BLaER1 (cell line): ENCODE data around the gene FOXK2.

ENCODE experiments used
- H3K27ac ChIP-seq: shearing (Covaris generic); formaldehyde crosslinking; 2 replicates; pipeline ENCODE4 v1.8.1; 2022
- H3K27me3 ChIP-seq: shearing (Covaris generic); formaldehyde crosslinking; 2 replicates; pipeline ENCODE4 v1.8.1; 2022
- H3K36me3 ChIP-seq: shearing (Covaris generic); formaldehyde crosslinking; 2 replicates; pipeline ENCODE4 v1.8.1; 2022
- H3K4me1 ChIP-seq: shearing (Covaris generic); formaldehyde crosslinking; 2 replicates; pipeline ENCODE4 v1.8.1; 2022
- H3K4me2 ChIP-seq: shearing (Covaris generic); formaldehyde crosslinking; 2 replicates; pipeline ENCODE4 v1.8.1; 2022
- H3K4me3 ChIP-seq: shearing (Covaris generic); formaldehyde crosslinking; 2 replicates; pipeline ENCODE4 v1.8.1; 2022
- H3K9ac ChIP-seq: shearing (Covaris generic); formaldehyde crosslinking; 2 replicates; pipeline ENCODE4 v1.8.1; 2022
- H3K9me3 ChIP-seq: shearing (Covaris generic); formaldehyde crosslinking; 2 replicates; pipeline ENCODE4 v1.8.1; 2022
- H4K20me1 ChIP-seq: shearing (Covaris generic); formaldehyde crosslinking; 2 replicates; pipeline ENCODE4 v1.8.1; 2022
- Cebpa-rat ChIP-seq: shearing (Covaris generic); IDR thresholded peaks from 2 replicates; pipeline ENCODE4 v1.8.1; 2022

FOXK2 gene

GRCh38 chr17:82613283-82614094 is 94.0 kb downstream of the FOXK2 start:
- Histone ChIP-seq H3K27me3 (no peaks in the 10 kb centered on the region), H3K4me1 (peaks cover 20% of the 10 kb centered on the region), H3K4me2 (no peak overlapping the region), H3K9ac (no peak overlapping the region), H3K27ac (no peak overlapping the region), H3K4me3 (no peak overlapping the region), H3K36me3 (peaks cover 86% of the 10 kb centered on the region), H4K20me1 (peaks cover 35% of the 10 kb centered on the region), H3K9me3 (no peaks in the 10 kb centered on the region)
- no peak for TF ChIP-seq Cebpa-rat

GRCh38 chr17:82614095-82614631 is 94.6 kb downstream of the FOXK2 start:
- H3K4me1 ChIP-seq, result peaks cover 20% of the 10 kb centered on the region
- no peak overlapping the region for H3K4me3 ChIP-seq
- TF ChIP-seq Cebpa-rat, result no peak
- H3K4me2 ChIP-seq, result no peak overlapping the region
- H3K9ac ChIP-seq, result no peak overlapping the region
- H4K20me1 ChIP-seq, result peaks cover 38% of the 10 kb centered on the region
- no peaks in the 10 kb centered on the region for H3K9me3 ChIP-seq
- H3K27me3 ChIP-seq, result no peaks in the 10 kb centered on the region
- H3K36me3 ChIP-seq, result peaks cover 86% of the 10 kb centered on the region
- no peak overlapping the region for H3K27ac ChIP-seq

GRCh38 chr17:82615084-82616020 is 95.8 kb downstream of the FOXK2 start:
- Histone ChIP-seq H3K4me1 (peaks cover 20% of the 10 kb centered on the region), H4K20me1 (peaks cover 50% of the 10 kb centered on the region), H3K27me3 (no peaks in the 10 kb centered on the region), H3K9ac (no peak overlapping the region), H3K36me3 (peaks cover 86% of the 10 kb centered on the region), H3K9me3 (no peaks in the 10 kb centered on the region), H3K27ac (no peak overlapping the region), H3K4me2 (no peak overlapping the region), H3K4me3 (no peak overlapping the region)
- TF ChIP-seq Cebpa-rat, result no peak

- peaks cover 53% of the 10 kb centered on the region for H4K20me1 ChIP-seq
- no peaks in the 10 kb centered on the region for H3K27me3 ChIP-seq
- peaks cover 87% of the 10 kb centered on the region for H3K36me3 ChIP-seq
- peaks cover 15% of the 10 kb centered on the region for H3K4me1 ChIP-seq
- no peaks in the 10 kb centered on the region for H3K9me3 ChIP-seq
- H3K4me3 ChIP-seq, result no peak overlapping the region
- TF ChIP-seq Cebpa-rat, result no peak
- no peak overlapping the region for H3K4me2 ChIP-seq
- H3K27ac ChIP-seq, result no peak overlapping the region
- H3K9ac ChIP-seq, result no peak overlapping the region
Measured at GRCh38 chr17:82616021-82616711, 96.6 kb downstream of the FOXK2 start.

- Histone ChIP-seq H3K4me2 (no peak overlapping the region), H3K36me3 (peaks cover 90% of the 10 kb centered on the region), H3K9ac (0 out of 2 replicates have a peak overlapping the region, but pooled peaks have one; percentile 12), H3K4me3 (no peak overlapping the region), H4K20me1 (peaks cover 61% of the 10 kb centered on the region), H3K4me1 (peaks cover 16% of the 10 kb centered on the region), H3K27me3 (no peaks in the 10 kb centered on the region), H3K9me3 (no peaks in the 10 kb centered on the region), H3K27ac (no peak overlapping the region)
- TF ChIP-seq Cebpa-rat, result no peak
Measured at GRCh38 chr17:82619211-82619610, 99.7 kb downstream of the FOXK2 start.

- no peak for TF ChIP-seq Cebpa-rat
- Histone ChIP-seq H4K20me1 (peaks cover 64% of the 10 kb centered on the region), H3K36me3 (peaks cover 90% of the 10 kb centered on the region), H3K4me1 (peaks cover 21% of the 10 kb centered on the region), H3K9ac (0 out of 2 replicates have a peak overlapping the region, but pooled peaks have one; percentile 12), H3K4me2 (no peak overlapping the region), H3K27me3 (no peaks in the 10 kb centered on the region), H3K9me3 (no peaks in the 10 kb centered on the region), H3K4me3 (no peak overlapping the region), H3K27ac (no peak overlapping the region)
Measured at GRCh38 chr17:82619641-82620040, 100.1 kb downstream of the FOXK2 start.

- peak overlapping the region; percentile 66; the same call in 1 of the 2 replicates for H3K27ac ChIP-seq
- peaks cover 90% of the 10 kb centered on the region for H3K36me3 ChIP-seq
- H3K9ac ChIP-seq, result no peak overlapping the region; the same call in 1 of the 2 replicates
- 0 out of 2 replicates have a peak overlapping the region, but pooled peaks have one; percentile 9 for H3K4me3 ChIP-seq
- no peaks in the 10 kb centered on the region for H3K27me3 ChIP-seq
- H4K20me1 ChIP-seq, result peaks cover 94% of the 10 kb centered on the region
- H3K4me1 ChIP-seq, result peaks cover 26% of the 10 kb centered on the region
- H3K9me3 ChIP-seq, result no peaks in the 10 kb centered on the region
- peak overlapping the region; percentile 76 for H3K4me2 ChIP-seq
- TF ChIP-seq Cebpa-rat, result no peak
Measured at GRCh38 chr17:82623707-82624106, 104.2 kb downstream of the FOXK2 start.

GRCh38 chr17:82627405-82627804 is 107.9 kb downstream of the FOXK2 start:
- H3K4me2 ChIP-seq, result no peak overlapping the region
- no peak overlapping the region for H3K9ac ChIP-seq
- no peaks in the 10 kb centered on the region for H3K9me3 ChIP-seq
- H3K4me1 ChIP-seq, result peaks cover 26% of the 10 kb centered on the region
- H3K27ac ChIP-seq, result no peak overlapping the region
- no peaks in the 10 kb centered on the region for H3K27me3 ChIP-seq
- no peak for TF ChIP-seq Cebpa-rat
- H3K4me3 ChIP-seq, result no peak overlapping the region
- peaks cover 95% of the 10 kb centered on the region for H4K20me1 ChIP-seq
- H3K36me3 ChIP-seq, result peaks cover 89% of the 10 kb centered on the region

GRCh38 chr17:82629748-82630147 is 110.2 kb downstream of the FOXK2 start:
- no peak overlapping the region for H3K27ac ChIP-seq
- H3K4me2 ChIP-seq, result no peak overlapping the region
- no peaks in the 10 kb centered on the region for H3K27me3 ChIP-seq
- no peaks in the 10 kb centered on the region for H3K9me3 ChIP-seq
- H3K4me3 ChIP-seq, result no peak overlapping the region
- H3K9ac ChIP-seq, result no peak overlapping the region
- peaks cover 95% of the 10 kb centered on the region for H4K20me1 ChIP-seq
- no peak for TF ChIP-seq Cebpa-rat
- peaks cover 5% of the 10 kb centered on the region; the same call in 1 of the 2 replicates for H3K4me1 ChIP-seq
- H3K36me3 ChIP-seq, result peaks cover 98% of the 10 kb centered on the region
